GM10266 (cell line): ENCODE measurements around the gene MBP.

Experiments used
- DNase-seq: peaks from one replicate; pipeline ENCODE4 v3.0.0; 2012; ENCODE audit errors: extremely low spot score
- TF ChIP-seq, protein P1 (sequence below): IDR thresholded peaks from 2 replicates; pipeline ENCODE4 v1.5.1; 2012; ENCODE audit warnings: mild to moderate bottlenecking, low read depth; ENCODE audit not compliant: control insufficient read depth, insufficient read depth; ENCODE audit errors: missing control alignments

Gene MBP

DNA sequence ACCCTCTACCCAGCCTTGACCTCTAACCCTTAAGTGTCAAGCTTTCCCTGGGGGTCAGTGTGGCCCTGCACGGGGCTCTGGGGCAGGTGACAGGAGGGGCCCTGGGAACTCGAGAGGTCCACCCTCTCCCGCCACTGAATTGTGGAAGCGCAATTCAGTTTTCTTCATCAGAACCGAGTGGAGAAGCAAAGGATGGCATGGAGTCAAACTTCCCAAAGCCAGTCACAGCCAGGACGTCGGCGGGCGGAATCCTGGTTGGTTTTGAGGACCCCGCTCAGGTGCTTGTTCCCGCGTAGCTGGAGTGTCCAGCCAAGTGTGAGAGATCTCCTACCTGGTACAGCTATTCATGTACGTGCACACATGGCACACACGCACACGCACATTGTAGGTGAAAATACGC is 62.0 kb downstream of the MBP start:
- DNase-seq = no peak

DNA sequence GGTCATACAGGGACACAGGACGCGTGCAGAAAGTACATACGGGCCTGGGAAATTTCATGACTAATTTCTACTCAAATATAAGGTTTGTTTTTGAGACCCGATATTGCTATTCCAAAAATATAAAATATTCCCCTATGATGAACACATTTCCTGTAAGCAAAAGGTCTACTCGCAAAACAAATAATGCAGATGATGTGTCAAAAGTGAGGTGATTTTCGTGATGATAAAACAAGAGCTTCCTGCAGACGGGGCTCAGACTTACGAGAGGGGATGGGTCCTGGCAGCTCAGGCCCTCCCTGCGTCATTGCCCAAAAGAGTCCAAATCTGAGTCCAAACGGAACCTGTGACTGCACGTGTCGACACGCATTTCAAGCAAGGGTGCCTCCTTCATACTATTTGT is 62.7 kb downstream of the MBP start:
- TF ChIP-seq, protein P1, sequence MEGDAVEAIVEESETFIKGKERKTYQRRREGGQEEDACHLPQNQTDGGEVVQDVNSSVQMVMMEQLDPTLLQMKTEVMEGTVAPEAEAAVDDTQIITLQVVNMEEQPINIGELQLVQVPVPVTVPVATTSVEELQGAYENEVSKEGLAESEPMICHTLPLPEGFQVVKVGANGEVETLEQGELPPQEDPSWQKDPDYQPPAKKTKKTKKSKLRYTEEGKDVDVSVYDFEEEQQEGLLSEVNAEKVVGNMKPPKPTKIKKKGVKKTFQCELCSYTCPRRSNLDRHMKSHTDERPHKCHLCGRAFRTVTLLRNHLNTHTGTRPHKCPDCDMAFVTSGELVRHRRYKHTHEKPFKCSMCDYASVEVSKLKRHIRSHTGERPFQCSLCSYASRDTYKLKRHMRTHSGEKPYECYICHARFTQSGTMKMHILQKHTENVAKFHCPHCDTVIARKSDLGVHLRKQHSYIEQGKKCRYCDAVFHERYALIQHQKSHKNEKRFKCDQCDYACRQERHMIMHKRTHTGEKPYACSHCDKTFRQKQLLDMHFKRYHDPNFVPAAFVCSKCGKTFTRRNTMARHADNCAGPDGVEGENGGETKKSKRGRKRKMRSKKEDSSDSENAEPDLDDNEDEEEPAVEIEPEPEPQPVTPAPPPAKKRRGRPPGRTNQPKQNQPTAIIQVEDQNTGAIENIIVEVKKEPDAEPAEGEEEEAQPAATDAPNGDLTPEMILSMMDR = no peak

More for the DNA sequence above, 62.0 kb downstream of the MBP start:
- TF ChIP-seq, protein P1 = no peak

DNA sequence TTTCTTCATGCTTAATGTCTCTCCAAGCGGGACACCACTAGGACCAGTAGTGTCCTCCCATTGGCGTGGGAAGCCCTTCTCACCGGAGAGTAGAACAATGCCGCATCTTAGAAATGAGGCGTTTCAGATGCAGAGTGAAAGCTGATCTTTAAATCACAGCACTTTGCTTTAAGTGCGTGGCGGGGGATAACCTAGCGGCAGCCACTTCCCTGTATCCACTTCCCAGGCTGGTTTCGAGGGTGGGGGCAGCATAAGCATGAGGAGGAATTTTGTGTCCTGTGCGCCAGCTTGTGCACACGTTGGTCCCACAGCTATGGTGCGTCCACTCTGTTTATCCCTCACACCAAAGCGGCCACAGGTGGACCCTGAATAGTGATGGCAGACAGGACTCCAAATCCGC is 63.1 kb downstream of the MBP start:
- TF ChIP-seq, protein P1 = no peak
- DNase-seq = no peak

More for the DNA sequence above, 62.7 kb downstream of the MBP start:
- no peak for DNase-seq

DNA sequence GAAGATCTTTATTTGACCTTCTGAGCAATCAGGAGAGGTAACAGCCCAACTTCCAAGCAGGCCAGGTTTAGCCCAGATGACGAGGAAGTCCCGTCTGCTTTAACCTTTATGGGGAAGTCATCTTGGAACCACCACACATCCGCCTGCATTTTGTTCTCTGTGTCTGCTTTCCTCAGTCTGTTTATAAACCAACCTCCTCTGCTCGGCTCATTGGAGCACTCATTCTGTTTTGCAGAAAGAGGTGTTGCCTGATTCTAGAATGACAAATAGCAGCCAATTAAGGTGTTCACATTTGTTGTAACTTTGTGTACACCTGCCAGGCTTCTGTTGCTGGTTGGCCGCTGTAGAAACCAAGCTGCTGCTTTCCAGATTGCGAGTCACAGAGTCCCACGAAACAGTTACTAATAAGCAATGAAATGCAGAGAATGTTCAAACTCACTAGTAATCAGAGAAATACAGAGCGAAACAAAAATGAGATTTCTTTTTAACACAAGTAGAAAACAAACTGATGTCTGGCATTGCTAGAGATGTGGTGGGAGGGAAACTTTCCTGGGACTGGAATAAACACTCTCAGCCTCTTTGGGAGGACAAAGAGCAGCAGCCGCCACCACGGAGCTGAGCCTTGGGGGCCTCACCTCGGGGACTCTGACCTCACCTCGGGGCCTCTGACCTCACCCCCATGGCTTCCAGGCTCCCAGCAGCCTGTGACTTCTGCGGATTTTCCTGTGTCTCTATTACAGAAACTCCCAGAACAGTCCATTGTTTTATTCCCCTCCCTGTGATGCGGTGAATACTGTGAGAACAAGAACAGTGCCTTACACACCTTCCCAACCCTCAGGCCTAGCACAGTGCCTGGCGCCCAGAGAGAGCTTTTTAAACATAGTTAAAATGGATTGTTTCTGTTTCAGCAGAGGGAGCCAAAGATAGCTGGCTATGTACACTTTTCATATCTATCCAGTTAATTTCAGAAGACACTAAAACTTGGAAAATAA is 64.0 kb downstream of the MBP start:
- DNase-seq = no peak
- TF ChIP-seq, protein P1 = no peak

DNA sequence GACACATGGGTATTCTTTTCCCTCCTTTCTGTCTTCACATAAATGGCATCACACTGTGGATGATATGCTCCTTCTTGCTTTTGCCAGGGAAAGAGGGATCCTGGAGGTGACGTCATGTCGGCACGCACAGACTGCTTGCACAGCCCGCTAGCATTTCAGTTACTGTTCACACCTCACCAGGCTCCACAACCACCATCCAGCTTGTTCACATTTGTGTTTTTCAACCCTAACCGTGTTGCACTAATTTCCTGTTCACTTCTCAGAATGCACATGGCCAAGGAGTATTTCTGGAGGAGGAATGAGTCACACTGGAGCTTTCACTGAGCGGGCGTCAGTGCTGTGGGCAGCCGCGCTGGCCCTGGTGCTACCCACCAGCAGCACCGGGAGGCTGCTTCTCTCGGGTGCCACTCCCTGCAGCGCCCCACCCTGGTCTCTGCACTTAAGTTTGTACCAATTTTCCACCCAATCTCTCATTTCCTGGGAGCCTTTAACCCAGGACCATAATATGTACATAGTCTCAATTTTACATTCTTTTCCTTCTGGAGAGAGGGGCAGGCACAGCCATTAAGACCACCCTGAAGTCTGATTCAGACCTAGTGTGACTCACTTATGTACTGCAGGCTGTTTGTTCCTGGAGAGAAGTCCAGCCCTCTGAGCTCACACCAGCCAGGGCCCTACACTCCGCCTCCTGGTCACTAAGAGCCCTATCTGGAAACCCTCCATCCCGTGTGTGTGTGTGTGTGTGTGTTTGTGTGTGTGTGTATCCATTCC is 65.1 kb downstream of the MBP start:
- no peak for DNase-seq
- TF ChIP-seq, protein P1 = peak; percentile 34

DNA sequence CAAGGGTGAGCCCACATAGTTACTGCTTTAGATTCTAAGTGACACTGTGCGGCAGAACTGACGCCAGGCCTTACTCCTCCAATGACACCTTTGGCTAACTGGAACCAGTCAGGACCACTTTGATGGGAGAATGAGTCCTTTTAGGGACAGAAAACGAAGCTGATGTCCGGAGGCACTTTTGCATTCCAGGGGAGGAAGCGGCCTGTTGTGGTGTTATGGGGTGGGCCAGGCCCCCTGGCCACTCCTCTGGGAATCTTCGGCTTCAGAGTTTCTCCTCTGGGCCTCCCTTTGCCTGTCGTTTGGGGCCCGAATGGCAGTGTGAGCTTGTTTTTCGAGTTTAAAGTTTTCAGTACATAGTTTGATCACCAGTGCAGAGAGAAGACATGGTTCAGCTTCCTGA is 65.9 kb downstream of the MBP start:
- TF ChIP-seq, protein P1 = no peak
- no peak for DNase-seq
